HG02588 (cell line): ENCODE data around the gene CEP162.
A peak's percentile ranks its signal among the peaks of the same experiment; 100 is the strongest.
"Not testable (repeated sequence)": the region's sequence is repeated elsewhere in the genome, so short reads cannot be mapped to it uniquely, and the experiment has no call there.

Experiments
- ATAC-seq: cut with Tn5 transposase; IDR thresholded peaks from one replicate; pipeline ENCODE4 v1.9.1; 2021; ENCODE audit warnings: mild to moderate bottlenecking, moderate library complexity; ENCODE audit not compliant: unreplicated experiment

The CEP162 gene

DNA sequence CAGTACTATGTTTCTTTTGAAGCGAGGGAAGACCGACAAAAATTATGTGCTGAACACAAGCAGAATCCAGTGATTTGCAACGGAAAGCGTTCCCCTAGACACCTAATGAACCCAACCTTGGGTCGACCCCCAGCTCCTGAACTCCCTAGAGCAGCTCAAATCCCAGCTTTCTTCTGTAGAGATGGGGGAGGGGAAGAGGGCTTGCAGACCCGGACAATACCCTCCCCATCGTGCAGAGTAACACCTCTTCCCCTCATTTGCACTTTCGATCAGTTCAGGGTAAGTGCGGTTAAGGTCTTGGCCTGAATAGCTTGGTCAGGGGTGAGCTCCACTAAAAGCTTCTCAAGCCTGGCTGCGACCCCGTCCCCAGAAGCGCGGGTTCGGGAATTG lies 404 bp downstream of the CEP162 start:
- peak; percentile 5 for ATAC-seq

GRCh38 chr6:84224251-84224650 lies 3.2 kb downstream of the CEP162 start:
- no peak for ATAC-seq

DNA sequence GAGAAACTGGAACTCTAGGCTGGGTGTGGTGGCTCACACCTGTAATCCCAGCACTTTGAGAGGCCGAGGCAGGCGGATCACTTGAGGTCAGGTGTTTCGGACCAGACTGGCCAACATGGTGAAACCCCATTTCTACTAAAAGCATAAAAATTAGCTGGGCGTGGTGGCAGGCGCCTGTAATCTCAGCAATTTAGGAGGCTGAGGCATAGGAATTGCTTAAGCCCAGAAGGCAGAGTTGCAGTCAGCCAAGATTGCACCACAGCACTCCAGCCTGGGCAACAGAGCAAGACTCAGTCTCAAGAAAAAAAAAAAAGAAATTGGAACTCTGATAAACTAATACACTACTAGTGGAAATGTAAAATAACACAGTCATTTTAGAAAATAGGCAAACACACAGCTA lies 3.8 kb downstream of the CEP162 start:
- ATAC-seq, result not testable (repeated sequence)

- no peak for ATAC-seq
These were observed 5.0 kb downstream of the CEP162 start for GRCh38 chr6:84222426-84222825.

GRCh38 chr6:84220809-84221409 lies 6.5 kb downstream of the CEP162 start:
- ATAC-seq, result no peak

DNA sequence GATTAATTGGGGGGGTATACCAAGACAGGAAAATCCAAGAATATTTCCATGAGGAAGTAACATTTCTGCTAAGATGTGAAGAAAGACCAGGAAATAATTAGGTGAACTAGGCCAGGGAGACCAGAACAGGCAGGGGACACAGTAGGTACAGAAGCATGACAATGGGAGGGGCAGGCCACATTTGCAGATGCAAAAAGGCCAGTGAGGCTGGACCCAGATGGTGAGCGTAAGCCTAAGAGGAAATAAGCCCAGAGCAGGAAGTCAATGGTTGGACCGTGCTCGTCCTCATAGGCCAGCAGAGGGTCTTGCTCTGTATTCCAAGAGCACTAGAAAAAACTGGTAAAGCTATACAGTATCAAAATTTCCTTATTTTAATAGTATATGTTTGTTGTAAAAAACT lies 9.4 kb downstream of the CEP162 start:
- no peak for ATAC-seq

GRCh38 chr6:84213217-84213616 lies 14.2 kb downstream of the CEP162 start:
- no peak for ATAC-seq

DNA sequence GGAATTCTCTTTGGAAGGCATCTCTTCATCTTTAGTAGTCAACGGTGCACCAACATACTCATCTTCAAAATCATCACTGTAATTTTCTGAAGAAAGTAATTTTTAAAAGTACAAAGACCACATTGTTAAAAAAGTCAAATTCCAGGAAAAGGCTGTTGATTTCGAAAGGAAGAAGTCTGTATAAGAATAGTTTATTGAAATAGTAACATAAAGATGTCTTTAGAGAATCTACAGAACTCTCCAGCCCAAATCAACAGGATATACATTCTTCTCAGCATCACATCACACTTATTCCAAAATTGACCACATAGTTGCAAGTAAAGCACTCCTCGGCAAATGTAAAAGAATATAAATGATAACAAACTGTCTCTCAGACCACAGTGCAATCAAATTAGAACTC lies 23.4 kb downstream of the CEP162 start:
- no peak for ATAC-seq

- not testable (repeated sequence) for ATAC-seq
These were observed 27.5 kb downstream of the CEP162 start for GRCh38 chr6:84199987-84200386.

DNA sequence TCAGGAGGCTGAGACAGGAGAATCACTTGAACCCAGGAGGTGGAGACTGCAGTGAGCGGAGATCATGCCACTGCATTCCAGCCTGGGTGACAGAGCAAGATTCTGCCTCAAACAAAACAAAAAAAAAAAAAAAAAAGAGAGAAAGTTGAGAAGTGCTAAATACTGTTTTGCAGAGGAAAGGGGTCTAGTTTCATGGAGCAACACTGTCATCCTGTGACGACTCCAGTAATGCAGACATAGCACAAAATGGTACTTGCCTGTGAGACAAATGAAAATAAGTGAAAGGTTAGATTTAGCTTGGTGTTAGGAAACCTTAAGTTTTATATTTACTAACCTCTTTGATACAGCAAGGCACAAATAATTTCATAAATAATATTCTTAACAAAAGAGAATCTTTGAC lies 29.7 kb downstream of the CEP162 start:
- ATAC-seq, result no peak

GRCh38 chr6:84193114-84193708 lies 34.2 kb downstream of the CEP162 start:
- ATAC-seq, result no peak

DNA sequence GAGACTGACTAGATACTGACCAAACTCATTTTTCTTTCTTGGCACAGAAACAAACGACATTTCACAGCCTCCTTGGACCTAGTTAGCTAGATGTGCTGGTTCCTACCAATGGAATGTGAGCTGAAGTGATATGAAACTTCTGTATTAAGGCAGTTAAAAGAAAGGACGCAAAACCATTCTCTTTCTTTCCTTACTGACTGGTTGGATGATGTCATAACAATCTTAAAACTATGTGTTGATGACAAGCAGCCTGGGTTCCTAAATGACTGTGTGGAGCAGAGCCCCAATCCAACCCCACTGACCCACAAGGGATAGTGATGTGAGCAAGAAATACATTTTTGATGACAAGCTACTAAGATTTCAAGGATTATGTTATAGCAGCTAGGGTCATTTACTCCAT lies 35.6 kb downstream of the CEP162 start:
- no peak for ATAC-seq

DNA sequence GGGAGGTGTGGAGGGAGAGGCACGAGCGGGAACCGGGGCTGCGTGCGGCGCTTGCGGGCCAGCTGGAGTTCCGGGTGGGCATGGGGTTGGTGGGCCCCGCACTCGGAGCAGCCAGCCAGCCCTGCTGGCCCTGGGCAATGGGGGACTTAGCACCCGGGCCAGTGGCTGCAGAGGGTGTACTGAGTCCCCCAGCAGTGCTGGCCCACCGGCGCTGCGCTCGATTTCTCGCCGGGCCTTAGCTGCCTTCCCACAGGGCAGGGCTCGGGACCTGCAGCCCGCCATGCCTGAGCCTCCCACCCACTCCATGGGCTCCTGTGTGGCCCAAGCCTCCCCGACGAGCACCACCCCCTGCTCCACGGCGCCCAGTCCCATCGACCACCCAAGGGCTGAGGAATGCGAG lies 38.1 kb downstream of the CEP162 start:
- ATAC-seq, result not testable (repeated sequence)

GRCh38 chr6:84183430-84183829 lies 44.0 kb downstream of the CEP162 start:
- no peak for ATAC-seq

DNA sequence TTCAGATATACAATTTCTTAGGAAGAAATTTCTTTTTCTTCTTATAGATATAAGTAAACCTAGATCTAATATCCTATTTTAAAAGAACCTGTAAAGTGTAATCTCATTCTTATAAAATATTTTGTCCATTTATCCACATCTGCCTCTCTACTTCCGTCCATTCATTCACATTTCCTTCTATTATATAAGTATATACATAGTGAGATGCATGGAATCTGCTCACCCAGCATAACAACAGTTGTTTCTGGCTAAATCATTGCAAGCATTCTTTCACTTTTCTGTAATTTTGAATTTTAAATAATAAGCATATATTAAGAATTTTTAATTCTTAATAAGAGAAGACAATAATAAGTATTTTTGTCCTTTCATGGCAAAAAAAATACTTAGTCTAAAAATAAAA lies 45.4 kb downstream of the CEP162 start:
- ATAC-seq, result no peak

- ATAC-seq, result no peak
These were observed 50.2 kb downstream of the CEP162 start for GRCh38 chr6:84177241-84177640.

DNA sequence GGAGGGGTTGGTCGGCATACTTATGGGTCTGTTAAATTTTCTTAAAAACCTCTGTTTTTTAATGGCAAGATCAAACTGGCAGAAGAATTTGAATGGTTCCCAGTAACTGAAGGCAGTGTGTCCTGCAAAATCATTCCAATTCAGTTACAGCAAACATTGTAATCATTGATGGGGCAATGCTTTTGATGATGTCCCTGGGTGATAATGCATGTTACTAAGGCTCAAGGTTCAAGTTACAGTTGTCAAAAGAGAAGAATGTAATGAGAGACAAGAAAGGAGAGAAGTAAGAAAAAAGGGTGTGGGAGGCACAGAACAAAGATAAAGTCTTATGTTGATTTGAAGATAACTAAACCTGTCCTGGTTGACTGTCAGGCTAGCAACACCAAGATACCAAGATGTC lies 54.9 kb downstream of the CEP162 start:
- ATAC-seq, result no peak

- no peak for ATAC-seq
These were observed 55.4 kb downstream of the CEP162 start for GRCh38 chr6:84172080-84172479.

DNA sequence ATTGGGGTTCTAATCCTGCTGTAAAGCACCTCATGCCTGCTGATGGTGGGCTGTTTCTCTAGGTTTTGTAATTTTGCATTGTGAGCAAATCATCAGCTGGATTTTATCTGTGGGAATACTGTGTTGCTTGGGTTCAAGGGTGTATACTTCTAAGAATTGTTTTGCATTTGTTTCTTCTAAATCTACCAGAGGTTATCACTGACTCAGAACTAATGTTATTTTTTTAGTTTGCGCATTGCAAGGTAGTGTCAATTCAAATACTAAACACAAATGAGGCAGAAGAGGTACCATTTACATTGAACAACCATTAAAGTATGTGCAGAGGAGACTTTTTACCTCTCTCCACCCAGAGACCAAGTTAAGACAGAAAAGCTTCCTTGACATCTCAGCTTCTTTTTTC lies 60.0 kb downstream of the CEP162 start:
- no peak for ATAC-seq

GRCh38 chr6:84166395-84166794 lies 61.0 kb downstream of the CEP162 start:
- ATAC-seq, result no peak

DNA sequence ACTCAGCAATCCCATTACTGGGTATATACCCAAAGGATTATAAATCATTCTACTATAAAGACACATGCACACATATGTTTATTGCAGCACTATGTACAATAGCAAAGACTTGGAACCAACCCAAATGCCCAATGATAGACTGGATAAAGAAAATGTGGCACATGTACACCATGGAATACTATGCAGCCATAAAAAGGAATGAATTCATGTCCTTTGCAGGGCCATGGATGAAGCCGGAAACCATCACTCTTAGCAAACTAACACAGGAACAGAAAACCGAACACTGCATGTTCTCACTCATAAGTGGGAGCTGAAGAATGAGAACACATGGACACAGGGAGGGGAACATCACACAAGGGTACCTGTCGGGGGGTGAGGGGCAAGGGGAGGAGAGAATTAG lies 63.1 kb downstream of the CEP162 start:
- not testable (repeated sequence) for ATAC-seq

DNA sequence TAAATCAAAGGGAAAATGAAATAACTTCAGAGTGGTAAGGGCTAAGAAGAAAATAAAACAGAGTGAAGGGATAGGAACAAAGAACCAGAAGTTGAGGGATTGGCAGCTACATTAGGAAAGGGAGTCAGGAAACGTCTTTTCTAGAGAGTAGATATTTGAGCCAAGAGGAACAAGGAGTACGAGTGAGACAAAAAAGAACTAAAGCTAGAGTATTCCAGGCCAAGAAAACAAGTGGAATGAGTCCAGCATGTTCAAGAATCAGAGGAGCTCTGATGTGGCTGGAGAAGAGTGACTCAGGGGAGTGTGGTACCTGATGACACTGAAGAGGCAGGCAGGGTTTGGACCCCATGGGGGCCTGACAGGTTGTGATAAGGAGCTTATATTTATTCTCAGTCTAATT lies 66.3 kb downstream of the CEP162 start:
- no peak for ATAC-seq

DNA sequence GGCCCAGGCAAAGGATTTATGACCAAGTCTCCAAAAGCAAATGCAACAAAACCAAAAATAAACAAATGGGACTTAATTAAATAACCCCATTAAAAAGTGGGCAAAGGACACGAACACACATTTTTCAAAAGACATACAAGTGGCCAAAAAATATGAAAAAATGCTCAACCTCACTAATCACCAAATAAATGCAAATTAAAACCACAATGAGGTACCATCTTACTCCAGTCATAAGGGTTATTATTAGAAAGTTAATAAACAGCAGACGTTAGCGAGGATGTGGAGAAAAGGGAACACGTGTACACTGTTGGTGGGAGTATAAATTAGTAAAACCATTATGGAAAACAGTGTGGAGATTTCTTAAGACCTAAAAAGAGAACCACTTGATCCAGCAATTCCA lies 71.1 kb downstream of the CEP162 start:
- ATAC-seq, result no peak
